ENCODE data around the gene LIG1.

GRCh38 chr19:48094855-48095203, 75.3 kb downstream of the LIG1 start:
- TF ChIP-seq POLR2A (IDR thresholded peaks at IDR 0.05) (no peak), CTCF (IDR thresholded peaks at IDR 0.05) (no peak)
